HG03457 (cell line): Measurements from ENCODE around the gene ASXL3.

Experiments
- ATAC-seq: cut with Tn5 transposase; IDR thresholded peaks from one replicate; pipeline ENCODE4 v1.9.1; 2021; ENCODE audit warnings: moderate number of reproducible peaks; ENCODE audit not compliant: unreplicated experiment

The ASXL3 gene

DNA sequence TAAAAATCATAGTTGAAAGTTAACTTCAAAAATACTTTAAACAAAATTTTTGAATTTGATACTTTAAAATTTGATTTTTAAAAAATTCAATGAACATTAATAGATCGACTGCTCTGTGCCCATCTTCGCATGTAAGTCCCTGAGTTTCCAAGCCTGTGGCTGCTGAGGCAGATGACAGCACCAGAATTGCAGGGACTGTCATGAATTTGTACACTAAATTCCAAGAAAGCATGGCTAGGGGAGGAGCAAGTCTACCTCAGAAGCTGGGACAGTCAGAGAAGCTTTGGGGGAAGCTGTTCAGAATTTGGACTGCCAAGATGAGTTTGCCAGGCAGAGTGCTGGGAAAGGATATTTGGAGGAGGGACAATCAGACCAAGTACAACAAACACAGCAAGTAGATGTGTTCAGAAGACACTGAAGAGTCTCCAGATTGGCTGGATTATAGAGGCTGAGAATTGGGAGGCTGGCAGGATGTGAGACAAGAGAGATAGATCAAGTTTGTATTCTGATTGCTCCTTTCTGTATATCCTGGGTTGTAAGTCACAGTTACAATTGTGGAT is 79.0 kb downstream of the ASXL3 start:
- no peak for ATAC-seq

DNA sequence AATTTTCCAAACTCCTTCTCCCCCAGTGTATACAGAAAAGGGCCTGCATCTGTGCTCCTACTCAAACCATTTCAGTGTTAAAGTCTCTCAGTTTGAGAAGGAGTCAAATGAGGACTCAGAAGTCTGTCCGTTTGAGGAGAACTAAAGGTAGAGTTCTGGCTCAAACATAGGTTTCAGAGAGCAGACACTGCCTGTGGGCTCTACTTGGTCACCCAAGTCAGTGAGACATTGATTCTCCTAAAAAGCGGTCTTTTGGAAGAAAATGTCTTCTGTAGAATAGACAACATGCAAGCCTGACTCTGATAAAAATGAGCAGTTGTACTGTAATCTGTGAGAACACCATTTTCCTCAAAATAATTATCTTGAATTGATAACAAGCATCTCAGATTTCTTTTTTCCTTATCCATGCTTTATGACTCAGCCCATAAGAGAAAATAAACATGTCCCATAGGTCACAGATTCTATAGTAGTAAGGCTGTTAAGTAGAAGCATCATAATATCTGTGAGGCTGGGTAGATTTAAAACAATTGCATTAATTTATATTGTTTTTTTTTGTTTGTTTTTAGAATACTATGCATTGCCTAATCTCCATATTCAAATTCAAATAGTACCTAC is 82.8 kb downstream of the ASXL3 start:
- no peak for ATAC-seq

DNA sequence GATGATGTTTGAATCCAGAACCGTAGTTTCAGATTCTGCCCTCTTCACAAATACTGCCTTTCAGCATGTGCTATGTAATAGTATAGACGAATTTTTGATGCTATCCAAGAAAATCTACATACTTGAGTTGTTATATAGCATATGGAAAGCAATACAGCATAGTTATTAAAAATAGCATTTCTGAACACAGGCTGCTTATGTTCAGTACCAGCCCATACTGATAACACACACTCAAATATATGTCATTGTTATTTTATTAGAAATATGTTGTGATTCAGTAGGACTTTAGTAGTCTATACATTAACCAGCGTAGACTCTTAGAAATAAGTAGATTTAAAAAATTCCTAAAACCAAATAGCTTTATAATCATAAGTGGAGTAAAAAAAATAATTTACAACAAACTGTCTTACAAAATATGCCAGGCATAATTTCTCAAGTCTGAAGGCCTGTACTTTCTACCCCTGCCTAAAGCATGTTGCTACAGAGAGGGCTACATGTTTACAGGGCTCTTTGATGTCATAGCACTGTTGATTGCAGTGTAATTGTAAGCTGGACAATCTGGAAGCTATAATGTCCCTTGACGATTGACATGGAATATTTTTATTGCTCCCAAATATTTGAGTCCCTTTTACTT is 86.3 kb downstream of the ASXL3 start:
- ATAC-seq, result no peak

DNA sequence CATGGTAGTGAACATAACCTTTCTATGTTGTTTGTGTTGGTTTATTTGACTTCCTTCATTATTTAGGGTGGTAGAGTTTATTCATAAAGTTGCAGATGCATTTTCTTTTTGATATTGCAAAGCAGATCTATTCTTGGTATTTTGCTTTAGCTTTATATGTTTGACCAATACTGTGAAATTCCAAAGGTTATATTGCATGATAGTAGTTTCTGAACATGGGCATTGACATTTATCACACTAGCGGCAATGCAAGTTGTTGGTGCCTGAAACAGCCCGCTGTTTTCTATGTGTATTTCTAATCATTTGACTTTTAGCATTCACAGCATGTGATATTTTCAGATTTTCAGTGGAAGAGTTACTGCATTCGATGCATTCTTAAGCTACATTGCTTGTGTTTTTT is 87.2 kb downstream of the ASXL3 start:
- no peak for ATAC-seq

DNA sequence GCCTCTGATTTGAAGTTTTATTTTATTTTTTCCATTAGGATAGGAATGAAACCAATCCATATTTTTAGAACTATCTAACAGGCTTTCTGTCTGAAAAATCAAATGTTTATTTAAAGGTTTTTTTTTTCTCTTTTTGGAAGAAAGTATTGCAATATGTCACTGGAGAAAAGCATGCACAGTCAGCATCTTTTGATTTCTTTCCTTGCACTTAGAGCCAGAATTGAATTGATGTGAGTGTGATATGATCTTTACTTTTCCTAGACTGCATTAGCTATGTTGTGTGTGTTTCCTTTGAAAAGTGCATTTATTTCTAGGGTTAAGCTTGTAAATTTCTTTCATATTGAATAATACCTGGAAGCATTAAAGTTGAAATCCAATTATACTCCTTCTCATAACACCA is 87.6 kb downstream of the ASXL3 start:
- ATAC-seq, result no peak

DNA sequence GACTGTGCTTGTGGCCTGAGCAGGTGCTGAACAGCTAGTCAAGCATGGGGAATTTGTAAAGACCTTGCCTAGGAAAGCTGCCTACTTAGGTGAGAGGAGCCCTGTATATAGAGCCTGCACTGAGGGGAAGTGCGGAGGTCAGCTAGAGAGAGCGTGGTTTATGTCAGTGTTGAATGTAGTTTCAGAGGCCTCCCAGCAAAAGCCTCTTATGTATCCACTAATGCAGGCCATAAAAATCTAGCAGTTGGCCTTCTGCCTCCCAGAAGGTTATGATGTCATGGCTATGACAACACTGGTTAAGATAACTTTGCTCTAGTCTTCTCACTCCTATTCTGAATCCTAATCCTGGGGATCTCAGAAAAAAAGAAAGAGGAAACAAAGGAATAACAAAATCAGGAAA is 88.9 kb downstream of the ASXL3 start:
- ATAC-seq, result no peak

DNA sequence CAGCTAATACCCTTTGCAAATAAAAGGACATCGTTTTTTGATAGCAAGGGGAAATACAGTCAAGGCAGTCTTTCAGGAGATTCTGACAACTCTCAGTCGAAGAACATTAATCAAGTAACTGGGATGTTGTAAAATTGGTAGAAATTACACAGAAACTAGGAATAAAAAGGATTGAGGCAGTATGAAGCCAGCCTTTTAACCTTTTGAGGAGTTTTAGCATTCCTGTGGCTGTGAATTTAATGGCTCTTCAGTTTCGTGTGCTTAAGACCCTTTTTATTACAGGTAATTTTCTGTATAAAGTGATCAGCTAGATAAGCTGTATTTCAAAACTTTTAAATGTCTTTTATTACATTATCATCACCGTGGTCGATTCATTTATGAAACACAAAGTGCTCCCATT is 91.6 kb downstream of the ASXL3 start:
- ATAC-seq, result no peak

DNA sequence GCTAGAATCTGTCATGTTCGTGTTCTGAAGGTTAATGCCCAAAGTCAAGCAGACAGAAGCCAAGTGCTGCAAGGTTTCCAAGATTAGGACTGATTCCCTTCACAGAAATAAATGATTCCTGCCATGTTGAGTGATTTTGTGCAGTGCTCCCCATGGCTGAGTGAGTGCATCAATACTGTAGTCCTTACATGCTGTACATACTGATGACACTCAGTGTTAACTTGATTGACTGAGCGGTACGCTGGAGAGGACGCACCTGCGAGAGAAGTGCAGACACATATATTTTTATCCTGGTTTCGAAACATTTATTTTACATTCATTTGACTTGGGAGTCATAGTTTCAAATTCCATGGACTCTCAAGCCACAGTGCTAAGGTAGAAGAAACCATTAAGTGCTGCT is 92.0 kb downstream of the ASXL3 start:
- ATAC-seq, result no peak

DNA sequence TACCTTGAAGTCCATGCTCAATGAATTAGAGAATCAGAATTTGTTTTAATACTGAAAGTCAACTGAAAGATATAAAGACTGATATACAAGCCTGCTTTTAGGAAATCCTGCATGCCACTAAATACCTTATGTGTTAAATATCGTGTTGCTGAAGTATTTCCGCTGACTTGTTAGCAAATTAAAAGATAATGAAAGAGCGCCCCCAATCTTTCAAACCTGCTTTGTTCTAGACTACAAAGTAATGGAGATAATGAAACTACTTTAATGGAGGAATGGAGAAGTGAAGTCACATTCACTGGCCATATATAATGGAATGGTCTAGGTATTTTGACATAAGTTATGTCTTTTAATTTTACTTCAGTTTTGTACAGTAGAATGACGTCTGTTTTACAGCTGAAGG is 95.7 kb downstream of the ASXL3 start:
- ATAC-seq, result no peak

DNA sequence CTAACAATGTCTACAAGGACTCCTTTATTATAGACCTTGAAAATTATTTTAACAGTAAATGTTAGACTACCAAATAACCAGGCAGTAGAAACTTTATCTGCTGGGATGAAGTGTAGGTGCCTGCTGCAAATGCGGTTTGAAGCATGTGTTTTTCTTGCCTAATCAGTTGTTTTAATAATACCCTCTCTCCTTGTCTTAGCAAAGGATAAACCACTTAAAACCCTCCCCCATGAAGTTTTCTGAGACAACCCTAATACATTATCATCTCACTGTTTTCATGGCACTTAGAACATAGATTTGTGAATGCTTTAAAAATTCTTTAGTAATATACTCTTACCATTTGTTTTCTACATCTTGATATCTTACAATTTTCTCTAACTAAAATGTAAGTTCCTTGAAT is 98.6 kb downstream of the ASXL3 start:
- no peak for ATAC-seq

DNA sequence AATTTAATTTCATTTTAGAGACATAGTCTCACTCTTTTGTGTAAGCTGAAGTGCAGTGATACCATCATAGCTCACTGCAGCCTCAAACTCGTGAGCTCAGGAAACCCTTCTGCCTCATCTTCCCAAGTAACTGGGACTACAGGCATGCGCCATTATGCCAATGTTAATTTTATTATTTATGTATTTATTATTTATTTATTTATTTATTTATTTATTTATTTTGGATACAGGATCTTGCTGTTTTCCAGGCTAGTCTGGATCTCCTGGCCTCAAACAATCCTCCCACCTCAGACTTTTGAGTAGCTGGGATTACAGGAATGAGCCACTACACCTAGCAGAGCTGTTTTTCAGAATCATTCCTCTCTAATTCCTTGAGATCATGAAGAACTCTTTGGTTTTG is 99.9 kb downstream of the ASXL3 start:
- no peak for ATAC-seq

DNA sequence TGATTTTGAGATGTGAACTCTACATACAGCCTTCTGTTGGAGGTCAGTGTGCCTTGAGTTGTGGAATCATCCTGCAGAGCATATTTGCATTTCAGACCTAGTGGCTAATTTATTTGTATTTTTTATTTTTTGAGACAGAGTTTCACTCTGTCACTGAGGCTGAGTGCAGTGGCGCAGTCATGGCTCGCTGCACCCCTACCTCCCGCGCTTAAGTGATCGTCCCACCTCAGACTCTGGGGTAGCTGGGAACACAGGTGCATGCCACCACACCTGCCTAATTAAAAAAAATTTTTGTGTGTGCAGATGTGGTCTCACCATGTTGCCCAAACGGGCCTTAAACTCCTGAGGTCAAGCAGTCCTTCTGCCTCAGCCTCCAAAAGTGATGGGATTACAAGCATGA is 104.4 kb downstream of the ASXL3 start:
- ATAC-seq, result no peak

DNA sequence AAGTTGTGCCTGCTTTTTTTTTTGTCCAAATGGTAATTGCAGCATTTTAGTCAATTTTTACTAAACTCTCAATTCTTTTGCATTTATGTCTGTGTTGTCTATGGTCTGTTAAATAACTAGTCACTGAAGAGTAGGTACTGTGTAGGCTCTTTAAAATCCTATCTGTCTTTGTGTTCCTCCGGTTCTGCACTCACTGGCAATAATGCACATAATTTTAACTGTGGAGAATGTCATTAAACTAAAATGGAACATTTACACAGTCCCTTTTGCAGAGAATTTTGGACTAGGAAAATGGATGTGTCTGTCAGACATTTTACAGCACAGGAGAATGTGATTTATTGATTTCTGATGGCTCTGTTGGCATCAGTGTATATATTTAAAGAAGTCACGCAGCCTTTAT is 116.6 kb downstream of the ASXL3 start:
- no peak for ATAC-seq

DNA sequence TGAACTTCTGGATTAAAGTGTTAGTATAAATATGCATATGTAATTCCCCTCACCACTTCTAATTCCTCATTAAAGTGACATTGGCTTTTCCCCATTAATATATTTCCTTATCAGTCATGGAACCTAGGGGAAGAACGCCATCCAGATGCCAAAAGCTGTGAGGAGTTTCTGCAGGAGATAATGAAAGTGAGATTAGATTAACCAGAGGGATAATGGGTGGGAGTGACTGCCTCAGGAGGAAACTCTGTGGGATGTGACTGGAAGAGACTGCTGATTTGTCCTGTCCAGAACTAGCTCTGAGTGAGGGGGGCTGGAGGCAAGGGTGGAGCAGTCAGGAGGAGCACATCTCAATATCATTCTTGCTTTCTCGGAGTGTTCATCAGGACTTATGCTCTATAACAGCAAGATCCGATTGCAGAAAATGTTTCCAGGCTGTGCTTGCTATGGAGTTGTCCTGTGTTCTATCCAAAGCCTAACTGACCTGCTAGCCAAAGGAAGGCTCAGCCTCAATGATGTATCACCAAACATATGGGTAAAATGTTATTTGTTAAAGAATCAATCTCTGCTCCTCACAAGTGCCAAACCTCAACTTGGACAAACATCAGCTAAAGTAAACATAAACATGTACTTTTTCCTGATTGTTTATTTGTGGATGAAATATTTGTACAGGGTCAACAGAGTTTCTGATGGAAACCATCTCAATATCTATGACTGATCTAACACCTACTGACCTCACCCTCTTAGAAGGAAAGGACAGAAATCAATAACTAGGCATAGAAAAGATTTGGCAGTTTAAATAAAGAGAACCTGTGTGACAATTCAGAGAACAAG is 118.5 kb downstream of the ASXL3 start:
- ATAC-seq, result no peak

DNA sequence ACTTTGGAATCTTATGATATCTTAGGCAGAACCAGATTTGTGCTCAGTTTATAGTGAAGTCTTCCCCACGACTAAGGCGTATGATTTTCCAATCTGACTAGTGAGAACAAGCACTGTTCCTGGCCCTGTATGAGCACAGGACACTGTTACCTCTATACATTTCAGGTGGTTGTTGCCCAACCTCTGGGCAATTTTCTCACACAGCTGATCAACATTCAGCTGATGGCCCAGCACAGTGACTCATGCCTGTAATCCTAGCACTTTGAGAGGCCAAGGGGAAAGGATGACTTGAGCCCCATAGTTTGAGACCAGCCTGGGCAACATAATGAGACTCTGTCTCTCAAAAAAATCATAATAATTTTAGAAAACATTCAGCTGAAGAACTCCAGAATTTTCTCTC is 119.5 kb downstream of the ASXL3 start:
- no peak for ATAC-seq

DNA sequence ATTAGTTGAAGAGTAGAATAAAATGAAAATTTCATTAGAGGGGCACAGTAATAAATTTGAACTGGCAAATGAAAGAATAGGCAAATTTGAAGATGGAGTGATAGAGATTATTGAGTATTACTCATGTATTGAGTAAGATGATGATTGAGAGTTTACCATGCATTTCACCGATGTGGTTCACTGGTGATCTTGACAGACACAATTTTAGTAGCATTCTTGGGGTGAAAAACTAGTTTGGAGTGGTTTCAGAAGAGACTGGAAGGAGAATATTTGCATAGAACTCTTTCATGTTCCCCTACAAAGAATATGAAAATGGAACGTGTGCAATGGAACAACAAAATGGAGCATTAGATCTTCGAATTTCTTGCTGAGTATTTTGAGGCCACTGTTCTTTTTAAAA is 121.4 kb downstream of the ASXL3 start:
- no peak for ATAC-seq

DNA sequence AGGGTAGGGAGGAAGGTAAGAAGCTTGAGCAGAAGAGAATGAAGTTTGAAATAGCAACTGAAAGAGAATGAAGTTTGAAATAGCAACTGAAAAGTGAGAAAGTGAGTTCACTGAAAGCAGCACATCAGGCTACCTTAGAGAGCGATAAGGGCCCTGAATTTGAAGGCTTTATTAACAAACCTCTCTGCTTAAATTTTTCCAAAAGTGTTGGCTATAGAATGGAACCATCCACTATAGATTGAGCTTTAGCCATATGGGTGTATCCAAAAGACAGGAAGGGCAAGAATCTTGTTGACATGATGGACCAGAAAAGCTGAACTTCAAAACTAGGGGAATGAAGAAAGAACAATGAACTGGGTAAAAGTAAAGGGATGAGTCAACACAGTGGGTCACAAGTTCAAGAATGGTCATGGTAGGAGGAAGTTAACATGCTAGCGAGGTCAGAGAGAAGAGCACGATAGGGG is 122.5 kb downstream of the ASXL3 start:
- no peak for ATAC-seq

DNA sequence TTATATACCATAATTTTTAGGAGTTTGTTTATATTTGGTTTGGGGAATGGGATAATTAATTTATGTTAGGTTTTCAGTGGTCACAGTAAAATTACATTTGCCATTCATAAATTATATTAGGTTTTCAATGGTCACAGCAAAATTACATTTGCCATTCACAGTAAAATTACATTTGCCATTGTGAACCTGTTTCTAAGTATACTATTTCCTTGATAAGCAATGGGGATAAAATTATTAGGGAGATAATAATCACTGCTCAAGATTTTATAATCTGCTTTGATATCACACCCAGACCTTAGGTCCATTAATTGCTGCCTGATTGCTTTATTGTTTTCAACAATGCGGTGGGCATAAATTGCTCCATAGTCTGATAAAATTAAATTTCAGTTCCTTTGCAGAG is 124.6 kb downstream of the ASXL3 start:
- ATAC-seq, result no peak

DNA sequence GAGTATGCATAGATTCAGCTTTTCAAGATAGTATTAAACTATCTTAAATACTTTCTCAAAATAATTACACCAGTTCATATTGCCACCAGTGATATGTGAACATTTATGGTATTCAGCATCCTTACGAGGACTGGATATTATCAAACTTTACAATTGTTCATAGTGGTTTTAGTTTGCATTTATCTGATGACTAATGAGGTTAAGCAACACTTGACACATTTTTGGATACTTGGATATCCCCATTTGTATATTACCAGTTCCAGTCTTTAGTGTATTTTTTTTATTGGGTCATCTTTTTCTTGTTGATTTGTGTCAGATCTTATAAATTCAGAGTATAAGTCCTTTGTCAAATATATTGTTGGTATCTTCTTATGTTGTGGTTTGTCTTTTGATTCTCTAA is 128.4 kb downstream of the ASXL3 start:
- ATAC-seq, result no peak

DNA sequence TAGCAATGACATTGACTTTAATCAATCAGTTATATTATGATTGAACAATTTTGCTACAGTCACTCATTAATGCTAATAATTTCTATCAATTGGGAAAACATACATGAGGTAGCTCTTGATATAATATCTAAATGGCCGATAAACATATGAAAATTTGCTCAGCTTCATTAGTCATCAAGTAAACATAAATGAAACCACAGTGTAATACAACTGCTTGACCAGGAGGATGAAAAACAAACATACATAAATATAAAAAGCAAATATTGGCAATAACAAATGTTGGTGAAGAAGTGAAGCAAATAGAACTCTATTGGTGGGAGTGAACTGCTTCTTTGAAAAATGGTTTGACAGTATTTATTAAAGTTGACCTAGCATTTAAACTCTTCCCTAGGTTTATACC is 130.9 kb downstream of the ASXL3 start:
- ATAC-seq, result no peak

DNA sequence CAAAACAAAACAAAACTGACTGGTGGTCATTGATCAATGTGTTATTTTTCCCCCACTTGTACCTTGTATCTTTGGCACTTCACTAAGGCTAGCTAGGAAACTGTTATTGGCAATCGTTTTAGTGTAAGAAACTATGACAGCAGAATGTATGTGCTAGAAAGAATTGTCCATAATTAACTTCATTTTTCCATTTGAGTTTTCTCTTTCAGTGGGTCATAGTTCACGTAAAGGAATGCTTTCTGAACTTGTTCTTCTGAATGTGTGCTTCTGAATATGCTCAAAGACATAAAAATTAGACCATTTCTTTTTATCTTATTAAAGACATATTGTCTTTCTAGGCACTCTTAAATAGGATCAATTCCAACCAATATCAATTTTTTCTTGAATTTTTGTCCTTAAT is 132.2 kb downstream of the ASXL3 start:
- no peak for ATAC-seq

DNA sequence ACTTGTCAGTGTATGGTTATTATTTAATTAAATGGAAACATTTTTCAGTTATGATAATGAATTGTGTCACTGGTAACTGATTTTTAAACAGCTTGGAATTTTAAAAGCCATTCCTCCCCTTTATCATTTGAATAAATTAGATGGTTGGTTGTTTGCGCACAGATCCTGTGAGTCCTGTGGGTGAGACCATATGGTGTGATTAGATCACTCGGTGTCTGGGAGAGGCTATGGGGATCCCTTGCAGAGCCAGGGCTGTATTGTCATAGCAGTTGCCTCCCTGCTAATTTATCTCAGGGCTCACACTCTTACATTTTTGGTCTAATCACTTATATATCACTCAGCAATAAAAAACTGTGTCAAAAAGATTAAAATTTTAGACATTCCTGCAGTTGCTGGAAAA is 133.5 kb downstream of the ASXL3 start:
- ATAC-seq, result no peak
